HG02938 (cell line): ENCODE measurements around the gene TIGD2.
"Not testable (repeated sequence)": the region's sequence is repeated elsewhere in the genome, so short reads cannot be mapped to it uniquely, and the experiment has no call there.

ENCODE experiments used
- ATAC-seq: cut with Tn5 transposase; IDR thresholded peaks from one replicate; pipeline ENCODE4 v1.9.1; 2021; ENCODE audit warnings: mild to moderate bottlenecking, moderate library complexity; ENCODE audit not compliant: unreplicated experiment

Gene TIGD2

DNA sequence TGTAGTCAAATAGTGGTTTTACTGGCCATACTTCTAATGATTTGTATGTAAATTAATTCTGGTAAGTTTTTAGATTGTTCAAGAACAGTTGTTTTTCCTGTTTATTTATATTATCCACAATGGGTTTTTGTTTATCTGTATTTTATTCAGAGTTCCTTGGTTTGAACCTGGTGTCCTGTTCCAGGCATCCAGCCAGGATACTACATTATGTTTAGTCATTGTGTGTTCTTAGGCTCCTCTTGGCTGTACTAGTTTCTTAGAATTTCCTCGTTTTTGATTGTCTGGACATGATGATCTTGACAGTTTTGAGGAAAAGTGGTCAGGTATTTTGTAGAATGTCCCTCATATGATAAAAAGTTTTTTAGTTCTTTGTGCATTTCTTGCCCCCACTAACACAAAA, 7.8 kb downstream of the TIGD2 start:
- no peak for ATAC-seq

DNA sequence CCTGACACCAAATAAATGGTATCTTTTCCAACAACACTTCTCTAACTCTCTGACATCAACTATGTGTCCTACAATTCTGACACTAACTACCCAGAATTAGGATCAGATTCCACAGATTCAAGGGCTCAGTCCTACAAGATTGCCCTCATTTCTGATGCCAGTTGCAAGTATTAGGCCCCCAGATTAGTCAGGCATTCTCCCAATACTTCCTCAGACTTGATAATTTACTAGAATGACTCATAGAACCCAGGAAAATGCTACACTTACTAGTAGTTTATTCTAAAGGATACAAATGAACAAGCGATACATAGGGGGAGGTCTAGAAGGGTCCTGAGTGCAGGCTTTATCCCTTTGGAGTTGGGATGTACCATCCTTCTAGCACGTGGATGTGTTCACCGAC, 8.5 kb downstream of the TIGD2 start:
- ATAC-seq, result no peak

DNA sequence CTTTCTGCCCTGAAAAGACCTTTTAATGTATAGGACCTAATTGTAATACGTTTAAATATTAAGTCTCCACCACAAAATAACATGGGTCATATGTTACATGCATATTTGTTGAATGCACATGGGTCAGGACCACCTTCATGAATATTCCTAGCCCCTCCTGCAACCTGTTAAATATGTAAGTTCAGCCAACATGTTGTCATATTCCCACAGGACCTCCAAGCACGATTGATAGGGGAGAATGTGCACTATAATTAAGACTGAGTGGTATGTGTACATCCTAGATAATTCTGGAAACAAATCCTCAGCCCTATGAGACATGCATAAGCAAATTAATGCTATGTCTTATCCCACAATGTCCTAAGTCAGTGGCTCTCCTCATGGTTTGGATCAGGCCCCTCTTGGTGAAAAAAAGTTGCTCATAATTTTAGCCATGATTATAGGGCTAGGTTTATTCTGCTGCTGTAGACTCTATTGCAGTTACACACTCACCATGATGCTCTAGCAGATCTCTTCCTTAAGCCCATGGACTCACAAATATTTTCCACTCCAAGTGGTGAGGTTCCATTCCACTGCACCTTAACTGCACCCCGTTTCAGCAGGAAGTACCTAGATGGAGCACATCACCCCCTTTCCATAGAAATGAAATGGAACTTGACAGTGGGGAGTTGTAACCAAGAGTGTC, 10.2 kb downstream of the TIGD2 start:
- ATAC-seq, result no peak

DNA sequence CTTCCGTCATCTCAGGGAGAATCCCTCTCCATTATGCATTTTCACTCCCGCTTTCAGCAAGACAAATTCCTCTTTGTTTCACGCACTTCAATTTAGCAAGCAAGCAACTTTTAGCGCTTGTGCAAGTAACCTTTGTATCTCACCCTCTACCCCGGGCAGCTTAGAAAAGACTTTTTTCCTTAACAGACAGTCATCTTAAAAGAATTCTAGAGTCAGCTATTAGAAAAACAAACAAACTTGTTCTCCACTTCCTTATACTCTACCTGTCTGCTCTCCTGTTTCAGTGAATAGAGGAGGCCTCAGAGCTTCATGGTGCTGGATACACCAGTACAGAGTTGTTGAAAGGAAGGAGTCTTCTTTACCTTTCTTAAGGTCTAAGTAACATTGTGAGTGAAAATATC, 12.1 kb downstream of the TIGD2 start:
- no peak for ATAC-seq

DNA sequence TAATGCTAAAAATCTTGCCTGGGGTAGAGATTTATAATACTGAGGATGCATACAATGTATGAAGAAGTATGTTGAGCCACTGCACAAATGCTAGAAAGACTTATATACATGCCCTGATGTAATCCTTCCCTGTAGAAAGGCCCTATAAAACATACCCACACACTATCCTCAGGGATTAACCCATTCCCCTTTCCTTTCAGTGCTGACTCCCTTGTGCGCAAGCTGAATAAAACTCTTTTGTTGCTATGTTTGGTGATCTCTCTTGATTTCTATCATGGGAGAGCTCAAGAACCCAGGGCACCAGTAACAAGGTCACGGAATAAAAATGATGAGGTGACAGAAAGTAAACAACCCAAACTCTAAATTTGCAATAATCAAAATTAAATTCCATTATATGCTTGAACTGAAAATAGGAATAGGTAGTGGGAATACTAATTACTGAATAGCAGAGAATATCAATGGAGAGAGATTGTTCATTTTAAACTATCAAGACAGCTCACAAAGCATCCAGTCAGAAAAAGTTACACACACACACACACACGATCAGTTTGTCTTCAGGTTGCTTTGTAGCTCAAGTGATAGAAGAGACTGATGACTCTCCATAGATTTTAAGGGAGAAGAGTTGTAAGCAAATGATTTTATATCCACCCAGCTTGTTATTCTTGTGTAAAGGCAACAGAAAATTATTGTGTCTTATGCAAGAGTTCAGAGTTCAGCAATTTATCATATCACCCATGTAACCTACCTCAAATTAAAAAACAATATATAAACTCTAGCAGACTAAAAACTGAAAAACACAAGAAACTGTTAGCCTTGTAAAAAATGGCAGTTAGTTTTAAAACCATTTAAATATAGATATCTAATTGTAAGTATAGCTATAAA, 14.8 kb downstream of the TIGD2 start:
- no peak for ATAC-seq

DNA sequence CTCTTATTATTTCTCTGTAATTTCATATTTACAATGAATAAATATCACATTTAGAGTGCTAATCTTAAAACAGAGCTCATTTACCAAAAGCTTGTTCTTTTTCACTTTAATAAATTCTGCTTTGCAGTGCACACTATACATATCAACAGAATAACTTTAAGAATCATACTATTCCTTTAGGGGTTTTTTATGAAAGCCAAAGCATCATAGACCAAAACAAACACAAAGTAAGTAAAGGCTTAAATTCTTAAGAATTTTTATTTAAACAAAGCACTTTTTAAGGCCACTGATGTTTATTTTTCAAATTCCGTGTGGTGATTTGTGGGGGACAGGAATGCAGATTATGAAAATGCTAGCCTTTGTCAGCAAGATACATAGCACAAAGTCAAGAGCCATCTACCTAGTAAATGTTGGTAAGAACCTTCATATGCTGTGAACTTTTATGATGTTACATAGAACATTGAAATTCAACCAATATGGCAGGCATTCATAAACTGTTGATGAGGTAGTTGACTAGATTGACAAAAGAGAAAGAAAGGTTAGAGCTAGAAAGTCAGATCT, 17.8 kb downstream of the TIGD2 start:
- no peak for ATAC-seq

DNA sequence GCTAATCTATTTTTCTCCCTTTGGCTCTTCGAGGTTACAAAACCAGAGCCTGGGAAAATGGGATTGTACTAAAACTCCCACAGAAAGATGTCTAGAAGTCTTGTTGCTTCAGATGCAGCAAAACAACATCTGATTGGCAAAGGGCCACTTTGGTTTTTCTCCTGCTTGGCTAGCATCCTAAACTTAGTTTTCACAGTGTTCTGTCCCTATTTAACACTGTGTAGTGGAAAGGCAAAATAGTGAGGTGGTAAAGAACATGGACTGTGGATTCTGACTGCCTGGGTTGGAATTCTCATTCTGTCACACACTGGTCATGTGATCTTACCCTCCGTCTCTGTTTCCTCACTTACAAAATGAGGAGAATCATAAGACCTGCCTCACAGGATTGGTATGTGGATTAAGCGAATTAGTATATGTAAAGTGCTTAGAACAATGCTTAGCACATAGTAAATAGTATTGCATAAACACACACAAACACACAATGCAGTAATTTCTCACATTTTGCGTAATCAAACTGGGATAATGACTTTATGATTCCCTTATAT, 23.5 kb downstream of the TIGD2 start:
- ATAC-seq, result no peak

DNA sequence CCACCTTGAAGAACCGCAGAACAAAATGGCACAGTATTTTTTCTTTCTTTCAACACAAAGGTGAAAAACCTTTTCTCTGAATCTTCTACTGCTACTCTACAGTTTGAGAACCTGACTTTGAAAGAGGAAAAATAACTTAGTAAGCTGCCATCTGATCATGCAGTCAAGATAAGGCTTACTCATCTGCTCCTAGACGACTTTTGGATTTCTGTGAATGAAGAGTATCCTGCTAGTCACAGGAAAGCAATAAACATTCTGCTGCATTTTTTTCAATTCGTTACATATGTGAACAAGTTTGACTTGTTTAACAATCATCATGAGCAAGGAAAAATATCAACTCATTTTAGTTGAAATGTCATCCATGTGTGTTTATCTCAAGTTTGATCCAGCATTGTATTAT, 25.2 kb downstream of the TIGD2 start:
- no peak for ATAC-seq

DNA sequence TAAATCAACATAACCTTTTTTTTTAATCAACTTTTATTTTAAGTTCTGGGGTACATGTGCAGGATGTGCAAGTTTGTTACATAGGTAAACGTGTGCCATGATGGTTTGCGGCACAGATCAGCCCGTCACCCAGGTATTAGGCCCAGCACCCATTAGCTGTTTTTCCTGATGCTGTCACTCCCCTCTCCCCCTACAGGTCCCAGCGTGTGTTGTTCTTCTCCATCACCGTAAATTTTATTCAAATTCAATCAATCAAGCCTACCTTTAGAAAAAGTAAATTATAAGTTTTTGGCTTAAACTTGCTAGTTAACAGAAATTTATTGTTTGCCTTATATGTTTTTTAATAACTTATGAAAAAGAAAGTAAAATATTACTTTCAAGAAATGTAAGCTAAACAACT, 25.9 kb downstream of the TIGD2 start:
- ATAC-seq, result no peak

DNA sequence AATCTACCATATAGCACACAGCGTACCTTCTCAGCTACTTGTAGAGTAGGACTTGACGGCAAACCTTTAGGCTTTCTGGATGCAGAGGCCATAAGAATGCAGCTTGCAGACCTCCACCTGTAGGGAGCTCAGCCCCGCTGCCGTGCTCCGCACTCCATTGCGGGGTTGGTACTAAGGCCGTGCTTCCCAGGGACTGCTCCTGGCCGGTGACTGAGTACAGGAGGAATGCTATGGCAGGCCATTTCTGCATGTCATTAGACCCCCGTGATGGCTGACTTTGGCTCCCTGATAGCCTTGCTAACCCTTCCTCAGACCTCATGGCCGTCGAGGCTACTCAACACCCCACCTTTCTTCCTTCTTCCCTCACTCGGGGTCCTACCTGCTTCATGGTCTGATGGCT, 26.4 kb downstream of the TIGD2 start:
- no peak for ATAC-seq

DNA sequence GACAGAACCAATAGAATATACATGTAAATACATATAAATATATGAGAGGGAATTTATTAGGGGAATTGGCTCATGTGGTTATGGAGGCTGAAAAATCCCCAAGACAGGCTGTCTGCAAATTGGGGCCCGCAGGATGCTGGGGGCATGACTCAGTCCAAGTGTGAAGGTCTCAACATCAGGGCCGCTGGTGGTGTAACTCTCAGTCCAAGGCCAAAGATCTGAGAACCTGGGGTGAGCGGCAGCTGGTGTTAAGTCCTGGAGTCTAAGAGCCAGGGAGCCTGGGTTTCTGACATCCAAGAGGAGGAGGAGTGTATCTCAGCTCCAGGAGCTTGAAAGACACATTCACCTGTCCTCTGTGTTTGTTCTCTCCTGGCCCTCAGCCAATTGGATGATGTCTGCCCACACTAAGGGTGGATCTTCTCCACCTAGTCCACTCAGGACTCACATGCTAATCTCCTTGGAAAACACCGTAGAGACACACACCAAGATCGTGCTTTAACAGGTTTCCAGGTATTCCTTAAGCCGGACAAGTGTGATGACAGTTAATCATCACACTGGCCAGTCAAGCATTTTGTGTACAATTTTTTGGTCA, 28.9 kb downstream of the TIGD2 start:
- no peak for ATAC-seq

DNA sequence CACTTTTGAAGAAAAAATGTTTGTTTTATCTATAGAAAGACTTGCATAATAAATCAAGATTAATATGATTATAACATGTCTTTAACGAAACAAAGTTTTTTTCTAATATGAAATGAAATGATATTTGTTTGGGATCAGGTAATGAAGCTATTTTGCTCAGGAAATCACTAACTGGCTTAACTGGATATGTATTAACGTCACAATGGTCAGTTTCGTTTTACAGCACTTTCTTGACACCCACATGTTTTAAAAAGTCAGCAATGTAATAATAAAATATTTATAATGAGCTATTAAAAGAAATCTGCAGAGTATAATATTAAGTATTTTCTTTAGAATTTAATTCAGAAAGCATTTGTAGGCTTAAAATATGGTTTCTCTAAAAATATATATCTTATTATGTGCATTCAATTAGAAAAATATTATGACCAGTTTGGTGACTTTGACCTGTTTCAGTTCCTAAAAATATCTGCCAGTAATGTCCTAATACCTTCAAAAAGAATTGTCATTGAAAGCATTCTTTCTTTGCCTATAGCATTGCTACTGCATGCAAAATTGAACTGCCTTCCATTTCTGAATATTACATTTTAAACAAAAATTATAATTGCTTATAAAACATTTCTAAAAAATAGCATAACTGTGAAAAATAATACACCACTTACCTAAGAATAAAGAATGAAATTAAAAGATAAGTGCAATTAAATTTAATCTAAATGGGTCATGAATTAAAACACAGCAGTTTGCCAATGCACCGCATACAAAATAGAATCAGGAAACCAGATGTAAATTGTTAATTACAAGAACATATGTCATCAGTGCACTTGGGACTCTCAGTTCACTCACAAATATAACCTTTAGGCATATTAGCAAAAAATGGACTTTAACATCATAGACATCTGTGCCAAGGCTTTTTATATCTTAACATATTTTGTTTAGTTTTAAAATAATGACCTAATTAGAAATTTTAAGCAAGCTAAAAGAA, 31.6 kb downstream of the TIGD2 start:
- ATAC-seq, result peak; percentile 95

DNA sequence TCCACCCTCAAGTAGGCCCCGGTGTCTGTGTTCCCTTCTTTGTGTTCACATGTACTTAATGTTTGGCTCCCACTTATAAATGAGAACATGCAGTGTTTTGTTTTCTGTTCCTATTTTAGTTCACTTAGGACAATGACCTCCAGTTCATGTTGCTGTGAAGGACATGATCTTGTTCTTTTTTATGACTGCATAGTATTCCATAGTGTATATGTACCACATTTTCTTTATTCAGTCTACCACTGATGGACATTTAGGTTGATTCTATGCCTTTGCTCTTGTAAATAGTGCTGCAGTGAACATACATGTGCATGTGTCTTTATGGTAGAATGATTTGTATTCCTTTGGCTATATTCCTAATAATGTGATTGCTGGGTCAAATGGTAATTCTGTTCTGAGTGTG, 33.3 kb downstream of the TIGD2 start:
- not testable (repeated sequence) for ATAC-seq

DNA sequence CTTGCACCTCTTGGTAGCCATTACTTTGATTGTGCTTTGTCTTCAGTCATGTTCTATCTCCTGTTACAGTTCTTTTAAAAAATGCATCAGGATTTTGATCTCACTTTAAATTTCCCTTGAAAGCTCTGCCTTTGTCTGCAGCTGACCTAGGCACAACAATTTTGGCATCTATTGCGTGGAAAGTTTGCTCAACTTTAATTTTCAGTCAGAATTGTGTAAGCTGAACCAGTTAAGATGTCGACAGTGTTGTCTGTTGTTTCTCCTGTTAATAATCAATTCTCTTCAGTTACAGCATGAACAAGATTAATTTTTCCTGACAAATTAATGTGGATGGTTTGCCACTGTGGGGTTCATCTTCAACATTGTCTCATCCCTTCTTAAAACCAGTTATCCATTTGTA, 34.9 kb downstream of the TIGD2 start:
- no peak for ATAC-seq

DNA sequence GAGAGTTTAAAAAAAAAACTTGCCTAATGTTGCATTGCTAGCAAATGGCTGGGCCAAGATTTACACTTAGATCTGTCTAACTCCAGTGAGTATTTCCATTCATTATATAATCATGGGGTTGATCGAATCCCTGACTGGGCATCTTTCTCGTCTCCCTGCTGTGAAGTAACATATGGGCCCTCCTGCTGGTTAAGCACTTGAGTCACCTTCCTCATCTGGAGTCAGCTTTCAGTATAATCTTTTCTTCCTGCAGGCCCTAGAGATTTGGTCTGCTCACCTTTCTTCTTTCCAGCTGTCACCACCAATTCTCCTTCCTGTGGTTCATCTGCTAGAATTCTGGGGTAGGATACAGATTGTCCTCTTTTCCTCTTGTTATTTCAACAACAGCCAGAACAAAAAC, 41.6 kb downstream of the TIGD2 start:
- no peak for ATAC-seq

DNA sequence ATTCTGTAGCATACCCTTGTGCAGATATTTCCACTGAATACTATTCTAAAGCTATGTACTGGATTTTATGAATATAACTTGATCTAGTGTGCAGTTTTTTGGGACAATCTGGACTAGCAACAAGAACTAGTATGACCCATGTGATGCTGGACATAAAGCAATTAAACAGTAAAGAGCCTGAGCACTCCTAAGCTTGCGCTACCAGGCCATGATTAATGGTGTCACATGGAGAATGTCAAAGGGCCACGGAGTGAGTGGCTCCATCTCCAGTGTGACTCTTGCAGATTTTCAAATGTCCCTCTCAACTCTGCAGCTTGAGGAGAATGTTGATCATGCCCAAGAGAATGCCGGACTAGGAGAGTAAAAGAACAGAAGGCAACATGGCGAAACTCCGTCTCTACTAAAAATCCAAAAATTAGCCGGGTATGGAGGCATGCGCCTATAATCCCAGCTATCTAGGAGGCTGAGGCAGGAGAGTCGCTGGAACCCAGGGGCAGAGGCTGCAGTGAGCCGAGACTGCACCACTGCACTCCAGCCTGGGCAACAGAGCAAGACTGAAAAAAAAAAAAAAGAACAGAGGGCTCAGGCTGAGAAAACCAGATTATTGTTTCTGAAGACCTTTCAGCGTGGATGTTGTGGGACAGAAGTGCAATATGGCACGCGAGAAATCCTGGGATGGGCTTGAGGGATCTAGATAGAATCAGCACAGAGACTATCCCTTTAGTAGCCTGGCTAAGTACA, 45.0 kb downstream of the TIGD2 start:
- ATAC-seq, result no peak

DNA sequence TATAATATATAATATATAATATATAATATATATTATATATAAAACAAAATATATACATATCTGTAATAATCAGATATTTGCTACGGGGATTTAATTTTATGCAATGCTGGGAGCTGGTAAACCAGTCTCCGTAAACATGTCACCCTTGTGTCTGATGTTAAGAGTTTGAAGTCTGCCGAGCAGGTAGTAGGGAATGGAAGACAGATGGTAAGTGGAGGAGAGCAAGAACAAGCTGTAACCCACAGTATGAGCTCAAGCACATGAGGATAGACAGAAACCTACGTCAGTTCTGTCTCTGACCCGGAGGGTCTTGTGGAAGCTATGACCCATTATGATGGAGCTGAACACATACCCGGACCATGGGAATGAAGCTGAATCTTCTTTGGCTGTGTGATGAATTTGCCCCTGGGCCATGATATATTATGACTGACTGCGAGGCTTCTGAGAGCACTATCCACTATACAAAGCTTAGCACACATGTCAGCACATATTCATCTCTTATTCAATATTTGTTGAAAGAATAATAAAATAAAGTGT, 46.2 kb downstream of the TIGD2 start:
- no peak for ATAC-seq

DNA sequence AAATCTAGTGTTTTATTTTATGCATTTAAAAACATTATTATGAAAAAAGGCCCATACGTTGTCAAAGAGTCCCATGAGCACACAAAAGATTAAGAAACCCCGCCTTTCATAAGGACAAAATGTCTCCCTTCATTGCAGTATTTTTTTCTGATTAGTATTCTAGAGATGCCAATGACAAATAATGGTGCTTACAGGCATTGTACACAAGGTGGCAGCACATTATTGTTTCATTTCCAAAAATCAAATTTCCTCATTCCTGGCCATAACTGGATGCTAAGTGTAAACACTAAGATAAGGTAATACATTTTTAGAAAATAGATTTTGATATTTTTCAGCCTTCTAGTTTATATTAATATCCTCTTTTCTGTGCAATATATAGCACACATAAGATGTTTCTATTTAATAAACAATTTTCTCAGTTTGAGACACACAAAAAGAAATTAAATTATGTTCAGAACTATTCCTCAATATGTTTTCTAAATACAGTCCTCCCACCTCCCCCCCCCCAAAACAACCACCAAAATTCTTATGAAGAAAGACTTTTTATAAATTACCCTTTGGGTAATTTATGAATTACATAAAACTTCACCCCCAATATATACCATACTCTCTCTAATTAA, 47.7 kb downstream of the TIGD2 start:
- peak; percentile 65 for ATAC-seq

DNA sequence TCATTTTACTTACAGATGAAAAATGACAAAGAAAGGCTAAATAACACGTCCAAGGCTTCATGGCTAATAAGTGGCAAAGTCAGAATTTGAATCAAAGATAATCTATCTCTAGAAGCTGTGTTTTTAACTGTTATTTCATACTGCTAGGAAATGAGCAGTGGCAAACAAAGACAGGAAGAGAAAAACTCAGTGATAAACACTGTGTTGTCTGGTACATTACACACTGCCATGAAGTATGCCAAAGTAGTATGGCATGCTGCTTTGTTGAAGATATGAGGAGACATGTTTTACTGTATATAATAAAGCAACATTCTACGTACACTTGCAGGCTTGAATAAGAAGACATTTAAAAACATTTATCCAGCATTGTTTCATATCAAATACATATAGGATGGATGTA, 49.5 kb downstream of the TIGD2 start:
- ATAC-seq, result no peak
